Calu3 (cell line): ENCODE data around the gene JPH2. TPM values are rescaled to one million over a fixed set of nuclear protein-coding genes. Genes with fewer than 3 reads are reported as not detected.

Source experiments
- BruUV-seq: library from RNA; stranded (reverse); fragments of 400-500 nt; replicated peaks from 2 replicates; lab custom pipeline; 2021; lab: Mats Ljungman, UMichigan
- CTCF ChIA-PET: fragments of 300-600 bp; sonication (Branson Sonifier 250); formaldehyde crosslinking; loops from one replicate; lab custom pipeline; 2022; ENCODE audit warnings: antibody characterized with exemption; lab: Charles Lee
- DNase-seq: peaks from one replicate; pipeline ENCODE4 v3.0.0; 2022
- H3K27ac Mint-ChIP-seq: one replicate; pipeline ENCODE4 v1.8.0; 2022; ENCODE audit warnings: mixed read lengths; ENCODE audit not compliant: unreplicated experiment
- H3K27me3 Mint-ChIP-seq: one replicate; pipeline ENCODE4 v1.8.0; 2022; ENCODE audit warnings: mixed read lengths; ENCODE audit not compliant: unreplicated experiment
- H3K36me3 Mint-ChIP-seq: one replicate; pipeline ENCODE4 v1.8.0; 2022; ENCODE audit warnings: mild to moderate bottlenecking, moderate library complexity, mixed read lengths; ENCODE audit not compliant: insufficient read depth, unreplicated experiment
- H3K4me1 Mint-ChIP-seq: one replicate; pipeline ENCODE4 v1.8.0; 2022; ENCODE audit warnings: mild to moderate bottlenecking, low read depth, mixed read lengths; ENCODE audit not compliant: unreplicated experiment
- H3K4me3 Mint-ChIP-seq: one replicate; pipeline ENCODE4 v1.8.0; 2022; ENCODE audit warnings: mild to moderate bottlenecking, low read depth, moderate library complexity, mixed read lengths; ENCODE audit not compliant: unreplicated experiment
- H3K9me3 Mint-ChIP-seq: one replicate; pipeline ENCODE4 v1.8.0; 2022; ENCODE audit warnings: low read depth, mixed read lengths; ENCODE audit not compliant: unreplicated experiment
- intact Hi-C: fragments of 100-400 bp; cut with micrococcal nuclease; formaldehyde crosslinking; loops from one replicate; pipeline ENCODE4 v1.10.0; 2022; ENCODE audit not compliant: unreplicated experiment
- total RNA-seq: library from RNA; stranded (reverse); gene quantifications from 2 replicates; pipeline ENCODE4 v1.2.3, GENCODE V29; 2022
- TF ChIP-seq, protein P1 (sequence below): fragments of 200-600 bp; IDR thresholded peaks from one replicate; pipeline ENCODE4 v1.8.0; 2022; ENCODE audit warnings: antibody characterized with exemption; ENCODE audit not compliant: unreplicated experiment

The JPH2 gene
- total RNA-seq, 1 experiment from 2014 or later = 0.50 TPM

DNA sequence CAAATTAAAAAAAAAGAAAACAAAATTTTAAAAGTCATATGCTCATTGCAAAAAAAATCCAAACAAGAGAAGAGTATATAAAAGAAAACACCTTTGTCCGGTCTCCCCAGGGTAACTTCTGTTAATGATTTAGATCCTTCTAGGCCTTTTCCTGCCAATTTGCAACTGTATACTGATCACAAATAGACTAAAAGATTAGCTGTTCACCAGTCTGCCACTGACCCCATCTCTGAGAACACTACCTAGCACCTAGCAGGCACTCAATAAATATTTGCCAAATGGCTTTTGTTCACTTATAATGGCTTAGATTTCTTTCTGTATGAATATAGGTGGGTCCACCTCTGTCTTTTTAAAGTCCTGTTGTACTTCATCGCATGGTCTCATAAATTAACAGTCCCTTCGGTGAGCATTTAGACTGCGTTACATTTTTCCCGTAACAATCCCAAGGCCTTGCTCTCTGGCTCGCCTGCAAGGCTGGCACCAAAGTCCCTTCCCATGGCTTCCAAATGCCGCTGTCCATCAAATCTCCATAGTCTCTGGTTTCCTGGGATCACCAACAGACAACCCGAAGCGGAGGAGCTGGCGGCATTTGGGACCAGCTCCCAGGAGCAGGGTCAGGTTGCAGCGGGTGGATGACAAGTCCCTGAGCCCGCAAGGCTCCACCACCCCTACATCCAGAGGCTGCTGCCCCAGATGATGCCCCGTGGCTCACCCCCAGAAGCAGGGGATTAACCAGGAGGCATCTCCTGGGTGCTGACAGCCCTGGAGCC, 11.8 kb downstream of the JPH2 start:
- Mint-ChIP-seq H3K9me3 (no peaks in the 10 kb centered on the region), H3K4me1 (peaks cover 20% of the 10 kb centered on the region), H3K27ac (no peak overlapping the region), H3K36me3 (no peaks in the 10 kb centered on the region), H3K27me3 (peaks cover 34% of the 10 kb centered on the region), H3K4me3 (no peak overlapping the region)
- TF ChIP-seq, protein P1, sequence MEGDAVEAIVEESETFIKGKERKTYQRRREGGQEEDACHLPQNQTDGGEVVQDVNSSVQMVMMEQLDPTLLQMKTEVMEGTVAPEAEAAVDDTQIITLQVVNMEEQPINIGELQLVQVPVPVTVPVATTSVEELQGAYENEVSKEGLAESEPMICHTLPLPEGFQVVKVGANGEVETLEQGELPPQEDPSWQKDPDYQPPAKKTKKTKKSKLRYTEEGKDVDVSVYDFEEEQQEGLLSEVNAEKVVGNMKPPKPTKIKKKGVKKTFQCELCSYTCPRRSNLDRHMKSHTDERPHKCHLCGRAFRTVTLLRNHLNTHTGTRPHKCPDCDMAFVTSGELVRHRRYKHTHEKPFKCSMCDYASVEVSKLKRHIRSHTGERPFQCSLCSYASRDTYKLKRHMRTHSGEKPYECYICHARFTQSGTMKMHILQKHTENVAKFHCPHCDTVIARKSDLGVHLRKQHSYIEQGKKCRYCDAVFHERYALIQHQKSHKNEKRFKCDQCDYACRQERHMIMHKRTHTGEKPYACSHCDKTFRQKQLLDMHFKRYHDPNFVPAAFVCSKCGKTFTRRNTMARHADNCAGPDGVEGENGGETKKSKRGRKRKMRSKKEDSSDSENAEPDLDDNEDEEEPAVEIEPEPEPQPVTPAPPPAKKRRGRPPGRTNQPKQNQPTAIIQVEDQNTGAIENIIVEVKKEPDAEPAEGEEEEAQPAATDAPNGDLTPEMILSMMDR = no peak
- BruUV-seq = no TSS peak
- no peak for DNase-seq
- CTCF ChIA-PET = no interaction called here
- intact Hi-C loops = loop anchor here (5.0 kb wide), 1 partner anchor 38 kb away; no protein-coding TSS in a partner anchor

DNA sequence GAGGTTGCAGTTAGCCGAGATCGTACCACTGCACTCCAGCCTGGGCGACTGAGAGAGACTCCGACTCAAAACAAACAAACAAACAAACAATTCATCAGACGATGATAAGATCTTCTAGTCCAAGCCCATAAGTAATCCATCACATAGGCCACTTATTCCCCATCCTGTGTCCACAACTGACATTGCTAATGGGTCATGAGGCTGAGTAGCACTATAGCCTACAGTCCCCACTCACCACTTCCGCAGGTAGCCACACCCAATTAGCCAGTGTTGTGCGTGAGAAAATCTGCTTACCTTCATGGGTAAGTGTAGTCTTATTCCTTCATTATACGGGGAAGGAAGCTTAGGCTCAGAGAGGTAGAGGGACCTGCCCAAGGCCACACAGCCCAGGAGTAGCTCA, 13.1 kb downstream of the JPH2 start:
- H3K27me3 Mint-ChIP-seq = peaks cover 48% of the 10 kb centered on the region
- CTCF ChIA-PET = no interaction called here
- peaks cover 20% of the 10 kb centered on the region for H3K4me1 Mint-ChIP-seq
- no peak overlapping the region for H3K4me3 Mint-ChIP-seq
- H3K36me3 Mint-ChIP-seq = no peaks in the 10 kb centered on the region
- intact Hi-C loops = loop anchor here (5.0 kb wide), 1 partner anchor 37 kb away; no protein-coding TSS in a partner anchor
- no peak overlapping the region for H3K27ac Mint-ChIP-seq
- no peak for DNase-seq
- BruUV-seq = no TSS peak
- TF ChIP-seq, protein P1 = no peak
- no peaks in the 10 kb centered on the region for H3K9me3 Mint-ChIP-seq

DNA sequence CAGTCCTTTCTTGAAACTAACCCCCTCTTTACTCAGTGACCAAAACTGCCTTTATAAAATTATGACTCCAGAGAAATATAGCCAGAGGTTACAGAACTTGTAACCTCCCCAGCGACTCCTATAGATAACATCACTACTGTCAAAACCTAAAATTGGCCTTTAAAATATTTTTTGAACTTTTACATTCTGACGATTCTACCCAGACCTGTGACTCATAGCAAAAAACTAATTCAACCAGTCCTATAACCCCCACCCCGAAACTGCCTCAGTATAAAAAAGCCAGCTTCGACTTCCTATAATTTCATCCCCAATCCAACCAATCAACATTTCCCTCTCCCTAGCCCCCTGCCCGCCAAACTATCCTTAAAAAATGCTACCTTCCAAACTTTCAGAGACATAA, 13.9 kb downstream of the JPH2 start:
- CTCF ChIA-PET = interaction anchor here (0.6 kb wide), 1 partner anchor 338 kb away, joined by 4 read pairs; no protein-coding TSS in a partner anchor
- no peaks in the 10 kb centered on the region for H3K9me3 Mint-ChIP-seq
- H3K27me3 Mint-ChIP-seq = peaks cover 48% of the 10 kb centered on the region
- no peak for DNase-seq
- H3K27ac Mint-ChIP-seq = no peak overlapping the region
- H3K4me3 Mint-ChIP-seq = no peak overlapping the region
- H3K4me1 Mint-ChIP-seq = peaks cover 20% of the 10 kb centered on the region
- no peaks in the 10 kb centered on the region for H3K36me3 Mint-ChIP-seq
- no TSS peak for BruUV-seq
- intact Hi-C loops = loop anchor here (5.0 kb wide), 1 partner anchor 36 kb away; no protein-coding TSS in a partner anchor
- TF ChIP-seq, protein P1 = no peak

DNA sequence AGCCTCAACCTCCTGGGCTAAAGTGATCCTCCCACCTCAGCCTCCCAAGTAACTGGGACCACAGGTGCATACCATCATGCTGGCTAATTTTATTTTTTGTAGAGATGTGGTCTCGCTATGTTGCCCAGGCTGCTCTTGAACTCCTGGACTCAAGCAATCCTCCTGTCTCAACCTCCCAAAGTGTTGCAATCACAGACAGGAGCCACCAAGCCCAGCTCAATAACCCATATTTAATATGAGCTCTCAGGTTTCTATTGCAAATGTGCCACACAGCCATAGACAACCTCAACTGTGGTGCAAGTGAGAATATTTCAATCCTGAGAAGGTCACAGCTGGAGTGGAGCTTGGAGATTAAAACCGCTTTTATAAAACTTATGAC, 14.4 kb downstream of the JPH2 start:
- DNase-seq = no peak
- CTCF ChIA-PET = interaction anchor here (0.6 to 1.1 kb wide), 3 partner anchors 18 to 337 kb away, joined by 3 to 4 read pairs (median 4); no protein-coding TSS in a partner anchor
- no TSS peak for BruUV-seq
- Mint-ChIP-seq H3K36me3 (no peaks in the 10 kb centered on the region), H3K9me3 (no peaks in the 10 kb centered on the region), H3K4me3 (no peak overlapping the region), H3K4me1 (peaks cover 18% of the 10 kb centered on the region), H3K27ac (no peak overlapping the region), H3K27me3 (peaks cover 48% of the 10 kb centered on the region)
- TF ChIP-seq, protein P1 = no peak
- intact Hi-C loops = loop anchor here (5.0 kb wide), 1 partner anchor 35 kb away; no protein-coding TSS in a partner anchor
